NB4 (cell line): Measurements from ENCODE around the gene KCMF1.

Experiments used
- DNase-seq: peaks from one replicate; pipeline ENCODE4 v3.0.0; 2010; ENCODE audit warnings: low read depth
- H3K4me3 ChIP-seq: one replicate; pipeline ENCODE4 v1.5.1; 2011; ENCODE audit warnings: mild to moderate bottlenecking, low read depth, low read length, moderate library complexity
- CTCF ChIP-seq: IDR thresholded peaks from one replicate; pipeline ENCODE4 v1.5.1; 2012; ENCODE audit warnings: low read depth, low read length
- MYC ChIP-seq: IDR thresholded peaks from 2 replicates; pipeline ENCODE4 v1.6.1; 2011; ENCODE audit warnings: low read depth, low read length
- POLR2A ChIP-seq: IDR thresholded peaks from 2 replicates; pipeline ENCODE4 v1.6.1; 2011; ENCODE audit warnings: mild to moderate bottlenecking; ENCODE audit not compliant: insufficient read length; ENCODE audit errors: extremely low read depth
- TF ChIP-seq, protein P1 (sequence below): IDR thresholded peaks from 2 replicates; pipeline ENCODE4 v1.6.1; 2011; ENCODE audit warnings: low read depth, low read length

Gene KCMF1

DNA sequence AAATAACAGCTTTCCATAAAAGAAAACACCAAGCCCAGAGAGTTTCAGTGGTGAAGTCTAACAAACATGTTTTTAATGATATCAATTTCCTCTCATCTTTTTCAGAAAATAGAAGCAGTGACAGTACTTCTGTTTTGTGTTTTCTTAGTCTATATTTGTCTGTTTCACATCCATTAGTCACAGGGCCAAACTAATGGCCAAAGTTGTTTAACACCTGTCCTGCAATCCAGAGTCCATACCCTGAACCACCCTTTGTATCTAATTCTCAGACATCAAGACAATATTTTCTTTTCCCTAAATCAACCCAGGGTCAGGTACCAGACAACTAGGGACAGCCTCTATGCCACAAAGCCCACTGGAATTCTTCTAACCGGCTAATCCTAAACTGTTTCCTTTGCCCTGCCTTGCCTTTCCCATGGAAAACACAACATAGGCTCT lies 39.6 kb upstream of the KCMF1 start:
- TF ChIP-seq MYC (no peak), POLR2A (no peak), CTCF (no peak)
- TF ChIP-seq, protein P1, sequence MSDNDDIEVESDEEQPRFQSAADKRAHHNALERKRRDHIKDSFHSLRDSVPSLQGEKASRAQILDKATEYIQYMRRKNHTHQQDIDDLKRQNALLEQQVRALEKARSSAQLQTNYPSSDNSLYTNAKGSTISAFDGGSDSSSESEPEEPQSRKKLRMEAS, result no peak
- DNase-seq, result no peak
- H3K4me3 ChIP-seq, result no peak overlapping the region

DNA sequence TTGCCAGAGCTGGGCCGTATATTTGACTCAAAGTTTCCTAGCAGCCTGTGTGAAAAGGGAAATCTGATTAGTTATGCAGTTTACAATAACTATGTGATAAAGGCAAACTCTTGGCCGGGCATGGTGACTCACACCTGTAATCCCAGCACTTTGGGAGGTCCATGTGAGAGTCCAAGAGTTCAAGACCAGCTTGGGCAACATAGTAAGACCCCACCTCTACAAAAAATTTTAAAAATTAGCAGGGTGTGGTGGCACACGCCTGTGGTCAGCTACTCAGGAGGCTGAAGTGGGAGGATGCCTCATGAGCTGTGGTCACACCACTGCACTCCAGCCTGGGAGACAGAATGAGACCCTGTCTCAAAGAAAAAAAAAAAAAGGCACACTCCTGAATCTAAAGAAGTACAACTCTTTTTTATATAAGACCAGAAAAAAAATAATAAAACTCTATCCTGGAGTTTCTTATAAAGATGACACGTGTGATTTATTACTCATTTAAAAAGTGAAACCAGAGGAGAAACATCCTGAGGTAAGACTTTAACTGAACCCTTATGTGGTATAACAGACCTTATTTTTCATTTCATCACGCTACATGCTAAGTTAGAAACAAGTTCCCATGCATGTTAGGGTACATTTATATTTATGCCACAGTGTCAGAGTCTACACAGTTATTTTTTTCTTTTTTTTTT lies 32.6 kb upstream of the KCMF1 start:
- TF ChIP-seq, protein P1, result no peak
- no peak for TF ChIP-seq POLR2A
- TF ChIP-seq CTCF, result no peak
- TF ChIP-seq MYC, result no peak
- DNase-seq, result no peak
- H3K4me3 ChIP-seq, result no peak overlapping the region

- peak; percentile 89 for DNase-seq
- TF ChIP-seq MYC (peak; percentile 88), POLR2A (no peak)
- TF ChIP-seq, protein P1, result peak; percentile 95
- H3K4me3 ChIP-seq, result no peak overlapping the region
Measured at GRCh38 chr2:84939426-84940087, 31.4 kb upstream of the KCMF1 start.

- no peak overlapping the region for H3K4me3 ChIP-seq
- no peak for DNase-seq
- no peak for TF ChIP-seq CTCF
- TF ChIP-seq POLR2A, result no peak
- TF ChIP-seq MYC, result no peak
- TF ChIP-seq, protein P1, result no peak
Measured at GRCh38 chr2:84940088-84940470, 30.9 kb upstream of the KCMF1 start.

- H3K4me3 ChIP-seq, result no peak overlapping the region
- peak; percentile 56 for DNase-seq
- TF ChIP-seq, protein P1, result no peak
- TF ChIP-seq CTCF (no peak), POLR2A (no peak), MYC (no peak)
Measured at GRCh38 chr2:84940831-84941412, 30.0 kb upstream of the KCMF1 start.

DNA sequence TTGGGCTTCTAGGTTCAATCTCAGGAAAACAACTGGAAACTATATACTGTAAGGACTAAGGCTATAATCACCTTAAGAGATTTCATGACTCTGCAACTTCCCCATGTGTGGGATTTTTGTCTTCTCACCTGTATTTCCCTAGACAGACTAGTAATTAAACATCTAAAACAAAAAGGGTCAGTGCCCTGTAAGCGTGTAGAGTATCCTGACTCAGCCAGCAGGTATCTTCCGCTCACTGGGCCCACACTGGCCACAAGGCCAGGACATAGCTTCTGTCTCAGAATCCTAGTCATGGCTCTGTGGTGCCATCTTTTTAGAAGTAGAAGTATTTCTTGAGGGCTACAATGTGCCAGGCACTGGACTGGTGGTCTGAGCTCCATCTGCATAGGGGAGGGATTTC lies 28.8 kb upstream of the KCMF1 start:
- no peak for DNase-seq
- no peak overlapping the region for H3K4me3 ChIP-seq
- TF ChIP-seq CTCF (no peak), POLR2A (no peak), MYC (no peak)
- TF ChIP-seq, protein P1, result no peak
